ENCODE results near the gene PTPRA. TPM values are rescaled to one million over a fixed set of nuclear protein-coding genes. Genes with fewer than 3 reads are reported as not detected.

The PTPRA gene
- total and polyA plus RNA-seq, 2 of the 13 experiments (the other 11 are each of a cell fraction or from before 2014, with no cell fraction given): 47.2 to 127 TPM

- TF ChIP-seq TRAFD1 (CRISPR knock-in tag; IDR thresholded peaks at IDR 0.05; ENCODE audit: borderline replicate concordance) (no peak), KLF16 (CRISPR knock-in tag; IDR thresholded peaks at IDR 0.05) (peak in 1 of 2 experiments; percentile 87; a peak in 2 of 4 replicates), ZNF724P (CRISPR knock-in tag; IDR thresholded peaks at IDR 0.05; ENCODE audit: borderline replicate concordance) (no peak), KDM2A (CRISPR knock-in tag; IDR thresholded peaks at IDR 0.05; ENCODE audit: borderline replicate concordance, low read depth) (peak; percentile 44; the same call in 1 of the 2 replicates), ZNF562 (CRISPR knock-in tag; IDR thresholded peaks at IDR 0.05; ENCODE audit: borderline replicate concordance) (no peak), NR2F1 (CRISPR knock-in tag; IDR thresholded peaks at IDR 0.05) (no peak), KIAA2018 (CRISPR knock-in tag; IDR thresholded peaks at IDR 0.05; ENCODE audit: borderline replicate concordance) (no peak), E2F2 (CRISPR knock-in tag; IDR thresholded peaks at IDR 0.05; ENCODE audit: borderline replicate concordance) (no peak), TBX2 (CRISPR knock-in tag; IDR thresholded peaks at IDR 0.05; ENCODE audit: borderline replicate concordance) (peak; percentile 89), ZNF574 (CRISPR knock-in tag; IDR thresholded peaks at IDR 0.05) (peak; percentile 63; the same call in 1 of the 2 replicates), MTA3 (CRISPR knock-in tag; IDR thresholded peaks at IDR 0.05) (no peak)
Measured at GRCh38 chr20:2946988-2947961, 74.0 kb downstream of the PTPRA start (continued).
